ENCODE measurements around the gene CCDC148. TPM values are rescaled to one million over a fixed set of nuclear protein-coding genes. Genes with fewer than 3 reads are reported as not detected.

CCDC148 gene
- polyA plus RNA-seq, 1 experiment = 0.22 TPM

- no peak for TF ChIP-seq CTCF (IDR thresholded peaks at IDR 0.05; ENCODE audit: low read depth, low read length)
- ChIA-PET POLR2A (no interaction called here), CTCF (no interaction called here)
- H3K9me3 ChIP-seq (ENCODE audit: control insufficient read depth, insufficient read depth, low read length) = 0 out of 2 replicates have a peak, but pooled peaks cover 3% of the 10 kb centered on the region
- DNase-seq (ENCODE audit: low read depth, low spot score) = no peak
- no peak overlapping the region for H3K27ac ChIP-seq (ENCODE audit: low read depth, low read length)
- H3K4me3 ChIP-seq (ENCODE audit: low read depth, low read length) = no peak overlapping the region
- no peaks in the 10 kb centered on the region for H3K27me3 ChIP-seq (ENCODE audit: control insufficient read depth, insufficient read depth, low read length)
Observed at GRCh38 chr2:158410132-158410531, 46.4 kb downstream of the CCDC148 start.

GRCh38 chr2:158407031-158407430 is 49.5 kb downstream of the CCDC148 start:
- H3K4me3 ChIP-seq (ENCODE audit: low read depth, low read length) = no peak overlapping the region
- ChIA-PET POLR2A (no interaction called here), CTCF (no interaction called here)
- H3K27me3 ChIP-seq (ENCODE audit: control insufficient read depth, insufficient read depth, low read length) = no peaks in the 10 kb centered on the region
- no peak for TF ChIP-seq CTCF (IDR thresholded peaks at IDR 0.05; ENCODE audit: low read depth, low read length)
- DNase-seq (ENCODE audit: low read depth, low spot score) = no peak
- H3K9me3 ChIP-seq (ENCODE audit: control insufficient read depth, insufficient read depth, low read length) = 0 out of 2 replicates have a peak, but pooled peaks cover 3% of the 10 kb centered on the region
- no peak overlapping the region for H3K27ac ChIP-seq (ENCODE audit: low read depth, low read length)

GRCh38 chr2:158405341-158405740 is 51.2 kb downstream of the CCDC148 start:
- TF ChIP-seq CTCF (IDR thresholded peaks at IDR 0.05; ENCODE audit: low read depth, low read length) = no peak
- CTCF ChIA-PET = no interaction called here
- no peak overlapping the region for H3K4me3 ChIP-seq (ENCODE audit: low read depth, low read length)
- no peak for DNase-seq (ENCODE audit: low read depth, low spot score)
- no peaks in the 10 kb centered on the region for H3K27me3 ChIP-seq (ENCODE audit: control insufficient read depth, insufficient read depth, low read length)
- H3K27ac ChIP-seq (ENCODE audit: low read depth, low read length) = no peak overlapping the region
- H3K9me3 ChIP-seq (ENCODE audit: control insufficient read depth, insufficient read depth, low read length) = no peaks in the 10 kb centered on the region
- POLR2A ChIA-PET = no interaction called here

GRCh38 chr2:158403237-158403636 is 53.3 kb downstream of the CCDC148 start:
- no peak overlapping the region for H3K4me3 ChIP-seq (ENCODE audit: low read depth, low read length)
- ChIA-PET CTCF (no interaction called here), POLR2A (no interaction called here)
- H3K27ac ChIP-seq (ENCODE audit: low read depth, low read length) = no peak overlapping the region
- no peak for TF ChIP-seq CTCF (IDR thresholded peaks at IDR 0.05; ENCODE audit: low read depth, low read length)
- no peak for DNase-seq (ENCODE audit: low read depth, low spot score)
- H3K9me3 ChIP-seq (ENCODE audit: control insufficient read depth, insufficient read depth, low read length) = no peaks in the 10 kb centered on the region
- no peaks in the 10 kb centered on the region for H3K27me3 ChIP-seq (ENCODE audit: control insufficient read depth, insufficient read depth, low read length)

- no peaks in the 10 kb centered on the region for H3K9me3 ChIP-seq (ENCODE audit: control insufficient read depth, insufficient read depth, low read length)
- no peak for DNase-seq (ENCODE audit: low read depth, low spot score)
- H3K4me3 ChIP-seq (ENCODE audit: low read depth, low read length) = no peak overlapping the region
- CTCF ChIA-PET = no interaction called here
- no peak for TF ChIP-seq CTCF (IDR thresholded peaks at IDR 0.05; ENCODE audit: low read depth, low read length)
- no peak overlapping the region for H3K27ac ChIP-seq (ENCODE audit: low read depth, low read length)
- POLR2A ChIA-PET = no interaction called here
- H3K27me3 ChIP-seq (ENCODE audit: control insufficient read depth, insufficient read depth, low read length) = no peaks in the 10 kb centered on the region
Observed at GRCh38 chr2:158402665-158403064, 53.9 kb downstream of the CCDC148 start.
